Measurements from ENCODE around the gene IFNL1.

IFNL1 gene

DNA sequence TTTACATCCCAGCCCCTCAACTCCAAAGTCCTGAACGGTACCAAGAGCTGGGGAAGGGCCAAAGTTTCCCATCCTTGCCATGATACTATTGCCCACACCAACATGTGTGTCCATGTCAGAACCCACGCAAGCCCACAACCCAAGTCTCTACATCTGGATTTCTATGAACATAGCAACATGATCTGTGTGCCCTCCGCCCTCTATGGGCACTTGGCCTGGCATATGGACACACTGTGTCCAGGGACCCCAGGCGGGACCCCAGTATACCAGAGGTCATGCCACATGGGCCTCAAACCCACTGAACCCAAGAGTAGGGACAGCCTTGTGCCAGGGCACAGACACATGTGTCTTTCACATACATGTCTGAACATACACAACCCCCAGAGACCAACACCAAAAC is 22.5 kb downstream of the IFNL1 start:
- no peak for TF ChIP-seq CTCF (conservative IDR thresholded peaks at IDR 0.05; ENCODE audit: low read length)
- no peak for DNase-seq (ENCODE audit: low read depth)
- H3K4me3 ChIP-seq (ENCODE audit: low read length): no peak overlapping the region

- no peak for TF ChIP-seq CTCF (conservative IDR thresholded peaks at IDR 0.05; ENCODE audit: low read length)
- no peak for DNase-seq (ENCODE audit: low read depth)
- no peak overlapping the region for H3K4me3 ChIP-seq (ENCODE audit: low read length)
Observed at GRCh38 chr19:39319098-39319891, 23.1 kb downstream of the IFNL1 start.

DNA sequence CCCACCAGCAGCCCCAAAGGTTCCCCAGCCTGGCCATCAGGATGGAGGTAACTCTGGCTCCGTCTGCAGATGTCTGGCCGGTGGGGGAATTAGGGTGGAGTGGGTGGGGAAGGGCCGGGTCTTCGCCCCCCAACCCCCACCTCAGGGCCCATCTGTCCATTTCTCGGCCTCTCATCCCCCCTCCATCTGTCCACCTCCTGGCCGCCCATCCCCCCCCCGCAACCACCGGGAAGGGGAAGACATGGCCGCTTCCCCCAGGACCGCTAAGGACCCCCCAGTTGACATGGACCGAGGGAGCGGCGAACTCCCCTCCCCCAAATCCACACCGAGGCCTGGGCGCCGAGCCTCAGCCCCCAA is 23.7 kb downstream of the IFNL1 start:
- TF ChIP-seq CTCF (conservative IDR thresholded peaks at IDR 0.05; ENCODE audit: low read length): no peak
- no peak for DNase-seq (ENCODE audit: low read depth)
- peak overlapping the region; percentile 52; the same call in 1 of the 2 replicates for H3K4me3 ChIP-seq (ENCODE audit: low read length)

- no peak for DNase-seq (ENCODE audit: low read depth)
- TF ChIP-seq CTCF (conservative IDR thresholded peaks at IDR 0.05; ENCODE audit: low read length): no peak
- H3K4me3 ChIP-seq (ENCODE audit: low read length): no peak overlapping the region; the same call in 1 of the 2 replicates
Observed at GRCh38 chr19:39321117-39321831, 25.1 kb downstream of the IFNL1 start.

DNA sequence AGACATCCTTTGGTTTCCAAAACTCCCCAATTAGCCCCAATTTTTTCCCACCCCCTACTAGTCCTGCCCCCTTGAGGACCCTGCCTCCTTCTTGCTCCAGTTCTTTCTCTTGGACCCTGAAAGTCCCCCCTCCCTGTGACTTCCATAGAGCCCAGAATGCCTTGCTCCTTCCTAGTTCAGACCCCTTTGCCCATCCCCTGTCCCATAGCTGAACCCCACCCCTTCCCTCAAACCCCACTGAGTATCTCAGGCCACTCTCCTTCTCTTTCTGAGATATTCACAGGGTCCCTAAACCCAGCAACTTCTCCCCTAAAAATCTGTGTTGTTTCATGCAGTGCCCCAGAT is 25.6 kb downstream of the IFNL1 start:
- no peak for DNase-seq (ENCODE audit: low read depth)
- no peak overlapping the region for H3K4me3 ChIP-seq (ENCODE audit: low read length)
- no peak for TF ChIP-seq CTCF (conservative IDR thresholded peaks at IDR 0.05; ENCODE audit: low read length)

DNA sequence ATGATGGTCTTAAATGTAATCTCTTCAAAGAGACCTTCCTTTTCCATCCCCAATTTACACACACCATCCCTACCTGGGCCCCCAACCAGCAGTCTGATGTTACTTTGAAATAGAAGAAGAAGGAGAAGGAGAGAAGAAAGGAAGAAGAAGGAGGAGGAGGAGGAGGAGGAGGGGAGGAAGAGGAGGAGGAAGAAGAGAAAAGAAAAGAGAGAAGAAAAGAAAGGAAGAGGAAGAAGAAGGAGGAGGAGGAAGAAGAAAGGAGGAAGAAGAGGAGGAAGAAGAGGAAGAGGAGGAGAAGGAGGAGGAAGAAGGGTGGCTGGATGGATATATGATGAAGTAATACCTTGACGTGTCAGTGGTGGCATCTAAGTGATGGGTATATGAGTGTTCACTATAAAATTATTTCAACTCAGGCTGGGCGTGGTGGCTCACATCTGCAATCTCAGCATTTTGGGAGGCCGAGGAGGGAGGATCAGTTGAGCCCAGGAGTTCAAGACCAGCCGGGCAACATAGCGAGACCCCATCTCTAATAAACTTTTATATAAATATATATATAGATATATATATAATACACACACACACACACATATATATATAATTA is 28.1 kb downstream of the IFNL1 start:
- no peak overlapping the region for H3K4me3 ChIP-seq (ENCODE audit: low read length)
- no peak for DNase-seq (ENCODE audit: low read depth)
- TF ChIP-seq CTCF (conservative IDR thresholded peaks at IDR 0.05; ENCODE audit: low read length): no peak
